ENCODE results near the gene NAGPA.

The NAGPA gene

GRCh38 chr16:5010576-5011329 lies 23.0 kb downstream of the NAGPA start:
- POLR2A ChIA-PET = no interaction called here
- CTCF ChIA-PET = no interaction called here
- TF ChIP-seq LEF1 (IDR thresholded peaks at IDR 0.05; ENCODE audit: borderline replicate concordance) = no peak
- no peak for TF ChIP-seq FOXA1 (IDR thresholded peaks at IDR 0.05)
- TF ChIP-seq CTBP1 (IDR thresholded peaks at IDR 0.05; ENCODE audit: borderline replicate concordance) = no peak
- TF ChIP-seq, protein P1, sequence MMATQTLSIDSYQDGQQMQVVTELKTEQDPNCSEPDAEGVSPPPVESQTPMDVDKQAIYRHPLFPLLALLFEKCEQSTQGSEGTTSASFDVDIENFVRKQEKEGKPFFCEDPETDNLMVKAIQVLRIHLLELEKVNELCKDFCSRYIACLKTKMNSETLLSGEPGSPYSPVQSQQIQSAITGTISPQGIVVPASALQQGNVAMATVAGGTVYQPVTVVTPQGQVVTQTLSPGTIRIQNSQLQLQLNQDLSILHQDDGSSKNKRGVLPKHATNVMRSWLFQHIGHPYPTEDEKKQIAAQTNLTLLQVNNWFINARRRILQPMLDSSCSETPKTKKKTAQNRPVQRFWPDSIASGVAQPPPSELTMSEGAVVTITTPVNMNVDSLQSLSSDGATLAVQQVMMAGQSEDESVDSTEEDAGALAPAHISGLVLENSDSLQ (IDR thresholded peaks at IDR 0.05) = no peak
- TF ChIP-seq BHLHE40 (IDR thresholded peaks at IDR 0.05; ENCODE audit: borderline replicate concordance) = no peak
- no peak for TF ChIP-seq NFRKB (IDR thresholded peaks at IDR 0.05)
- no peak for TF ChIP-seq ELF4 (IDR thresholded peaks at IDR 0.05)
- no peak for TF ChIP-seq ZNF384 (IDR thresholded peaks at IDR 0.05)
- TF ChIP-seq SUZ12 (IDR thresholded peaks at IDR 0.05) = no peak
- TF ChIP-seq FOXM1 (IDR thresholded peaks at IDR 0.05; ENCODE audit: borderline replicate concordance) = no peak
- no peak for TF ChIP-seq L3MBTL2 (conservative IDR thresholded peaks at IDR 0.05)
- no peak for TF ChIP-seq TARDBP (IDR thresholded peaks at IDR 0.05)
- no peak for TF ChIP-seq FOXK2 (IDR thresholded peaks at IDR 0.05)
- no peak for DNase-seq (ENCODE audit: extremely low spot score)

DNA sequence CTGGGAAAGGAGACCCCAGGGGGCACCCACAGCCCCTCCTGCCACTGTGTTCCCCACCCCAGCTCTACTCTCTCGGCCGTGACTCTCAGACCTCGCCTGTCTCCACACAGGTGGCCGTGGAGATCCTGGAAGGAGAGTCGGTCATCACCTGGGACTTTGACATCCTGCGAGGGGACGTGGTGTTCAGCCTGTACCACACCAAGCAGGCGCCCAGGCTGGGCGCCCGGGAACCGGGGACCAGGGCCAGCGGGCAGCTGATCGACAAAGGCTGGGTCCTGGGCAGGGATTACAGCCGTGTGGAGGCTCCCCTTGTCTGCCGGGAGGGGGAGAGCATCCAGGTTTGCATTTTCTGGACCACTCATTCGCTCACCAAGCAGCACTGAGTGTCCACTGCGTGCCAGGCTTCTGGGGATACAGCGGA lies 25.4 kb downstream of the NAGPA start:
- ChIA-PET CTCF (no interaction called here), POLR2A (no interaction called here)
- no peak for DNase-seq (ENCODE audit: extremely low spot score)
- TF ChIP-seq CTBP1 (IDR thresholded peaks at IDR 0.05; ENCODE audit: borderline replicate concordance) = no peak

GRCh38 chr16:5007256-5007655 lies 26.5 kb downstream of the NAGPA start:
- ChIA-PET CTCF (no interaction called here), POLR2A (no interaction called here)
- TF ChIP-seq L3MBTL2 (conservative IDR thresholded peaks at IDR 0.05) = no peak
- TF ChIP-seq FOXK2 (IDR thresholded peaks at IDR 0.05) = no peak
- TF ChIP-seq SP1 (IDR thresholded peaks at IDR 0.05) = no peak
- TF ChIP-seq CTBP1 (IDR thresholded peaks at IDR 0.05; ENCODE audit: borderline replicate concordance) = no peak
- TF ChIP-seq, protein P1 (IDR thresholded peaks at IDR 0.05) = no peak
- no peak for TF ChIP-seq HDGF (IDR thresholded peaks at IDR 0.05; ENCODE audit: borderline replicate concordance)
- TF ChIP-seq ZNF384 (IDR thresholded peaks at IDR 0.05) = no peak
- no peak for TF ChIP-seq FOXM1 (IDR thresholded peaks at IDR 0.05; ENCODE audit: borderline replicate concordance)
- no peak for TF ChIP-seq SUZ12 (IDR thresholded peaks at IDR 0.05)
- TF ChIP-seq LEF1 (IDR thresholded peaks at IDR 0.05; ENCODE audit: borderline replicate concordance) = no peak
- TF ChIP-seq FOXA1 (IDR thresholded peaks at IDR 0.05) = no peak
- no peak for DNase-seq (ENCODE audit: extremely low spot score)

DNA sequence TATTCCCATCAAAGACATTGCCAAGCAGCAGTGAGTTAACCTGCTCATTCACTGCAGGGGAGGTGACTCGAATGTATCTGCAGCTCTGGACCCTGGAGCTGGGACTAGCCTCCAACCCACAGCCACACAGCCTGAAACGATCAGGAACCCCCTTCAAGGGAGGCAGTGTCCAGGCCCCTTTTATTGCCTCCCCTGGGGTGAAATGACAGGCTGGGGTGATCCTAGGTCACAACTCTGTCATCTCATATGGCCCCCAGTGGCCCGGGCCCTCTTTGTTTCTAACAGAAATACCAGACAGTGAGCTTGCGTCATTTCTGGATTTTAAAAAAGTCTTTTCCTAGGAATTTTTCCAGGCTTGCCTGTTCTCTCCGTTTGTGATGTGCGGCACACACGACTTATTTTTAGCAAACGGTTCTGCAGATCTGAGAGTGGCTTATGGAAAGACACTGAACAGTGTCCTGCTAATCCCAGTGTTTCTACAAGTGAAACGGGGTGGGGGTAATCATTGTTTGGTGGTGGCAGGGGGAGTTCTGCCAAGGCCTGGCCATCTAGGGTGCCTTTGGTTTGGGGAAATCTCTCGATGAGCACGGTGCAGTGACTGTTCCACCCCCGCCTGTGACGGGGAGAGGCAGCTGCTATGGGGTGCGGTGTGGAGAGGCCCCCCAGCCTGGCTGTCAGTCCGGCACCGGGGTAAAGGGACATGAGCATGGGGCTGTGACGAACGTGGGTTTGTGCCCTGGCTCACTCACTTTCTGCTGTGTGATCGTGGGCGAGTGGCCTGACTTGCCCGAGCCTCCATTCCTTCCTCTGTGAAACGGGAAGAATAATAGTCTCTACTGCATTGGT lies 27.2 kb downstream of the NAGPA start:
- TF ChIP-seq SUZ12 (IDR thresholded peaks at IDR 0.05) (no peak), TARDBP (IDR thresholded peaks at IDR 0.05) (no peak)
- POLR2A ChIA-PET = no interaction called here
- CTCF ChIA-PET = no interaction called here
- DNase-seq (ENCODE audit: extremely low spot score) = no peak

DNA sequence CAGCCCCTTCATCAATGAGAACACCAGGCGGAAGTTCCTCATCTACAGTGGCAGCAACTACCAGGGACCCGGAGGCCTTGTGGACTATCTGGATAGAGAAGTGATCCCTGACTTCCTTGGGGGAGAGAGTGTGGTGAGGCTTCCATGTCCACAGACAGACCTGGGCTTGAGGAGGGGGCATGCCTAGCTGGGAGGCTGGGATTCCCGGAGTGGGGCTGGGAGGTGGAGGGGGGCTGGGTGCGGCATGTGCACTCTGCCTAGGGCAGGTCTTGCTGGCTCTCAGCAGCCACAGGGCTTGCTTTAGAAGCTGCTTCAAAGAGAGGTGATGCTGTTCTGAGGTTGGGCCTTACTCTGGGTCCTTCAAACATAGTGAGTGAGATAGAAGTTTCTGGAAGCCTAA lies 27.8 kb downstream of the NAGPA start:
- TF ChIP-seq HDGF (IDR thresholded peaks at IDR 0.05; ENCODE audit: borderline replicate concordance) (no peak), SUZ12 (IDR thresholded peaks at IDR 0.05) (no peak), SP1 (IDR thresholded peaks at IDR 0.05) (no peak), BHLHE40 (IDR thresholded peaks at IDR 0.05; ENCODE audit: borderline replicate concordance) (no peak), ARNT (IDR thresholded peaks at IDR 0.05) (no peak)
- CTCF ChIA-PET = no interaction called here
- DNase-seq (ENCODE audit: extremely low spot score) = no peak
- POLR2A ChIA-PET = no interaction called here

DNA sequence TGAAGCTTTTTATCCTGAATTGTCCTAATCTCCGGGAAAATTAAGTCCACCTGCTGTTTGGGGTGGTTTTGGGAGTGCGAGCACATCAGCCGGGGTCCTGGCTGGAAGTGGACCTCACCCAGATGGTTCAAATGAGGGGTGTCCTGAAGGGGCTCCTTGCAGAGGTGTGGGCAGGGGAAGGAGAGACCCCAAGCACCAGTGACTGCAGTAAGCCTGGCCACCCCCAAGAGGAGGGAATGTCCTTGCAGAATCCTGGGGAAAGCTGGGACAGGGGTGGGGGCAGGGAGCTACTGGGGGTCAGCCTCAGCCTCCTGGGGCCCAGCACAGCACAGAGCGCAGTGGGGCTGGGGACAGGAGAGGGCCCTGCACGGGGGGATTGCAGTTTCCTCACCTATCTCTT lies 29.4 kb downstream of the NAGPA start:
- ChIA-PET CTCF (no interaction called here), POLR2A (no interaction called here)
- no peak for TF ChIP-seq FOXA1 (IDR thresholded peaks at IDR 0.05)
- TF ChIP-seq TARDBP (IDR thresholded peaks at IDR 0.05) = no peak
- TF ChIP-seq SP1 (IDR thresholded peaks at IDR 0.05) = no peak
- TF ChIP-seq, protein P1 (IDR thresholded peaks at IDR 0.05) = no peak
- no peak for TF ChIP-seq LEF1 (IDR thresholded peaks at IDR 0.05; ENCODE audit: borderline replicate concordance)
- TF ChIP-seq HDGF (IDR thresholded peaks at IDR 0.05; ENCODE audit: borderline replicate concordance) = no peak
- TF ChIP-seq BHLHE40 (IDR thresholded peaks at IDR 0.05; ENCODE audit: borderline replicate concordance) = no peak
- no peak for TF ChIP-seq NFRKB (IDR thresholded peaks at IDR 0.05)
- TF ChIP-seq ZNF384 (IDR thresholded peaks at IDR 0.05) = no peak
- TF ChIP-seq L3MBTL2 (conservative IDR thresholded peaks at IDR 0.05) = no peak
- DNase-seq (ENCODE audit: extremely low spot score) = no peak

GRCh38 chr16:5003828-5004227 lies 29.9 kb downstream of the NAGPA start:
- no peak for DNase-seq (ENCODE audit: extremely low spot score)

More at GRCh38 chr16:5003828-5004227, 29.9 kb downstream of the NAGPA start:
- CTCF ChIA-PET = no interaction called here
- TF ChIP-seq SP1 (IDR thresholded peaks at IDR 0.05) = no peak
- TF ChIP-seq L3MBTL2 (conservative IDR thresholded peaks at IDR 0.05) = no peak
- TF ChIP-seq FOXM1 (IDR thresholded peaks at IDR 0.05; ENCODE audit: borderline replicate concordance) = no peak
- POLR2A ChIA-PET = no interaction called here
